H1 (cell line): ENCODE results near the gene LYVE1. TPM values are rescaled to one million over a fixed set of nuclear protein-coding genes. Genes with fewer than 3 reads are reported as not detected.

Source experiments
- CTCF ChIA-PET: fragments of 300-600 bp; sonication (Branson Sonifier 250); formaldehyde crosslinking; loops from one replicate; lab custom pipeline; 2021; ENCODE audit not compliant: partially characterized antibody; lab: Charles Lee
- POLR2A ChIA-PET: fragments of 300-600 bp; sonication (Branson Sonifier 250); formaldehyde crosslinking; loops from one replicate; lab custom pipeline; 2021; ENCODE audit warnings: inconsistent platforms; ENCODE audit not compliant: partially characterized antibody; lab: Charles Lee
- DNase-seq, 2 experiments: peaks; one replicate each; pipeline versions ENCODE4 v3.0.0 to v3.0.0-alpha.2; 2010 to 2022; ENCODE audit warnings: low spot score in 2 of 2, low read depth in 1 of 2, mixed read lengths in 1 of 2
- FAIRE-seq: peaks from 2 replicates; lab custom pipeline; 2011; peaks lifted over from hg19 to GRCh38; lab: Jason Lieb, UNC
- H2AFZ ChIP-seq: 2 replicates; pipeline ENCODE4 v1.8.1; 2012; ENCODE audit warnings: low read length, inconsistent platforms
- H2AK5ac ChIP-seq: 2 replicates; pipeline ENCODE4 v1.6.1; 2013; ENCODE audit warnings: low read depth, low read length
- H2BK120ac ChIP-seq: replicated peaks from 2 replicates; pipeline ENCODE3; 2013; ENCODE audit warnings: low read depth, low read length, inconsistent platforms
- H2BK12ac ChIP-seq: 2 replicates; pipeline ENCODE4 v1.6.1; 2013; ENCODE audit warnings: low read depth, low read length
- H2BK15ac ChIP-seq: 2 replicates; pipeline ENCODE4 v1.6.1; 2013; ENCODE audit warnings: low read length
- H2BK20ac ChIP-seq: 2 replicates; pipeline ENCODE4 v1.6.1; 2013; ENCODE audit warnings: low read length
- H2BK5ac ChIP-seq: 2 replicates; pipeline ENCODE4 v1.6.1; 2013; ENCODE audit warnings: low read depth, low read length
- H3K14ac ChIP-seq: 2 replicates; pipeline ENCODE4 v1.6.1; 2013; ENCODE audit warnings: inconsistent platforms; ENCODE audit not compliant: insufficient read length
- H3K18ac ChIP-seq: 2 replicates; pipeline ENCODE4 v1.6.1; 2013; ENCODE audit warnings: low read length; ENCODE audit errors: extremely low read depth
- H3K23ac ChIP-seq: 2 replicates; pipeline ENCODE4 v1.6.1; 2013; ENCODE audit warnings: inconsistent platforms; ENCODE audit not compliant: insufficient read length
- H3K23me2 ChIP-seq: 2 replicates; pipeline ENCODE4 v1.6.1; 2013; ENCODE audit warnings: low read depth, low read length
- H3K27ac ChIP-seq: 2 replicates; pipeline ENCODE4 v1.6.1; 2011; ENCODE audit warnings: low read depth, low read length, inconsistent platforms
- H3K27me3 ChIP-seq, 4 experiments: replicated peaks in 1 of 4; 1 replicate in 1 of 4; 2 replicates in 3 of 4; pipeline versions ENCODE4 v1.6.1 to v1.8.1; 2011 to 2013; ENCODE audit warnings: low read length in 3 of 4, mild to moderate bottlenecking in 3 of 4, inconsistent platforms in 2 of 4, mixed read lengths in 2 of 4, moderate library complexity in 1 of 4; ENCODE audit not compliant: control insufficient read depth in 3 of 4, insufficient read depth in 3 of 4; ENCODE audit errors: extremely low read depth in 1 of 4
- H3K36me3 ChIP-seq, 4 experiments: 2 replicates each; pipeline versions ENCODE4 v1.6.1 to v1.8.1; 2011 to 2013; ENCODE audit warnings: mild to moderate bottlenecking in 4 of 4, low read length in 3 of 4, moderate library complexity in 2 of 4, control low read depth in 1 of 4, inconsistent platforms in 1 of 4; ENCODE audit not compliant: insufficient read depth in 4 of 4, control insufficient read depth in 2 of 4
- H3K4ac ChIP-seq: replicated peaks from 2 replicates; pipeline ENCODE3; 2013; ENCODE audit warnings: low read length, low read depth, mixed read lengths, inconsistent platforms; ENCODE audit not compliant: insufficient read length
- H3K4me1 ChIP-seq, 4 experiments: replicated peaks in 1 of 4; 1 replicate in 1 of 4; 2 replicates in 3 of 4; pipeline versions ENCODE4 v1.6.1 to v1.8.1; 2011 to 2013; ENCODE audit warnings: low read length in 3 of 4, inconsistent platforms in 2 of 4, mixed read lengths in 1 of 4; ENCODE audit not compliant: insufficient read depth in 4 of 4, control insufficient read depth in 3 of 4
- H3K4me2 ChIP-seq, 2 experiments: 2 replicates each; pipeline versions ENCODE4 v1.6.1 to v1.8.1; 2011 to 2013; ENCODE audit warnings: low read depth in 2 of 2, low read length in 2 of 2, control low read depth in 1 of 2, inconsistent platforms in 1 of 2, mild to moderate bottlenecking in 1 of 2; ENCODE audit not compliant: insufficient read depth in 1 of 2
- H3K4me3 ChIP-seq, 4 experiments: fragments of 200-600, 300-600 bp in 1 of 4; sonication (generic), shearing (Covaris generic), sonication (Bioruptor Twin) in 1 of 4; 2 replicates each; pipeline versions ENCODE4 v1.5.1 to v1.8.1; 2011 to 2016; ENCODE audit warnings: low read length in 4 of 4, low read depth in 3 of 4, control low read depth in 2 of 4, inconsistent platforms in 2 of 4, mild to moderate bottlenecking in 2 of 4, mixed read lengths in 1 of 4, moderate library complexity in 1 of 4; ENCODE audit not compliant: insufficient read depth in 2 of 4; ENCODE audit errors: extremely low read depth in 1 of 4
- H3K56ac ChIP-seq: replicated peaks from 2 replicates; pipeline ENCODE3; 2013; ENCODE audit warnings: low read depth, mild to moderate bottlenecking, mixed read lengths, low read length, inconsistent platforms; ENCODE audit not compliant: insufficient read length
- H3K79me1 ChIP-seq: 2 replicates; pipeline ENCODE4 v1.6.1; 2013; ENCODE audit warnings: low read depth, low read length, control low read depth
- H3K79me2 ChIP-seq, 2 experiments: 2 replicates each; pipeline versions ENCODE4 v1.6.1 to v1.8.1; 2012 to 2013; ENCODE audit warnings: low read length in 2 of 2, mild to moderate bottlenecking in 2 of 2, inconsistent platforms in 1 of 2; ENCODE audit not compliant: insufficient read depth in 2 of 2, control insufficient read depth in 1 of 2
- H3K9ac ChIP-seq, 4 experiments: replicated peaks in 1 of 4; 1 replicate in 1 of 4; 2 replicates in 3 of 4; pipeline versions ENCODE4 v1.6.1 to v1.8.1; 2011 to 2013; ENCODE audit warnings: low read depth in 3 of 4, low read length in 3 of 4, control low read depth in 2 of 4, mild to moderate bottlenecking in 2 of 4, moderate library complexity in 2 of 4, inconsistent platforms in 1 of 4; ENCODE audit errors: extremely low read depth in 1 of 4
- H3K9me3 ChIP-seq, 2 experiments: 2 replicates each; pipeline versions ENCODE4 v1.6.1 to v1.8.1; 2012 to 2013; ENCODE audit warnings: mild to moderate bottlenecking in 2 of 2, moderate library complexity in 2 of 2, control low read depth in 1 of 2, inconsistent platforms in 1 of 2, low read depth in 1 of 2, low read length in 1 of 2, mixed read lengths in 1 of 2; ENCODE audit not compliant: insufficient read depth in 2 of 2
- H4K20me1 ChIP-seq, 2 experiments: replicated peaks in 1 of 2; 2 replicates each; pipeline versions ENCODE3 to v1.8.1; 2011 to 2013; ENCODE audit warnings: inconsistent platforms in 2 of 2, low read length in 2 of 2, mild to moderate bottlenecking in 1 of 2; ENCODE audit not compliant: insufficient read depth in 2 of 2, control insufficient read depth in 1 of 2
- H4K5ac ChIP-seq: 2 replicates; pipeline ENCODE4 v1.6.1; 2013; ENCODE audit warnings: low read length, low read depth, mixed read lengths, inconsistent platforms; ENCODE audit not compliant: insufficient read length
- H4K8ac ChIP-seq: 2 replicates; pipeline ENCODE4 v1.8.0; 2013; ENCODE audit warnings: mild to moderate bottlenecking, moderate library complexity, low read length, inconsistent platforms; ENCODE audit not compliant: insufficient read depth; ENCODE audit errors: extremely low read depth
- H4K91ac ChIP-seq: replicated peaks from 2 replicates; pipeline ENCODE3; 2013; ENCODE audit warnings: low read length, mixed read lengths, inconsistent platforms; ENCODE audit not compliant: insufficient read length
- BRCA1 ChIP-seq: IDR thresholded peaks from 2 replicates; pipeline ENCODE4 v1.6.1; 2012; ENCODE audit warnings: low read depth, low read length, improper control_type of control experiment
- CEBPB ChIP-seq: IDR thresholded peaks from 2 replicates; pipeline ENCODE4 v1.6.1; 2012; ENCODE audit warnings: low read depth, low read length
- CTBP2 ChIP-seq: IDR thresholded peaks from 2 replicates; pipeline ENCODE4 v1.7.0; 2011; ENCODE audit warnings: borderline replicate concordance, mild to moderate bottlenecking, moderate library complexity, mixed read lengths, low read length; ENCODE audit not compliant: insufficient read depth, insufficient read length
- E2F6 ChIP-seq: IDR thresholded peaks from 2 replicates; pipeline ENCODE4 v1.6.1; 2012; ENCODE audit warnings: inconsistent platforms
- EGR1 ChIP-seq: IDR thresholded peaks from 2 replicates; pipeline ENCODE4 v1.6.1; 2011; ENCODE audit warnings: low read depth, low read length, borderline replicate concordance
- GTF2F1 ChIP-seq: IDR thresholded peaks from 2 replicates; pipeline ENCODE4 v1.6.1; 2012; ENCODE audit warnings: low read depth, low read length, improper control_type of control experiment, borderline replicate concordance
- HDAC6 ChIP-seq: IDR thresholded peaks from one replicate; pipeline ENCODE4 v1.7.1; 2012; ENCODE audit warnings: low read depth, mild to moderate bottlenecking, inconsistent platforms, low read length, moderate library complexity
- JUND ChIP-seq: IDR thresholded peaks from 2 replicates; pipeline ENCODE4 v1.6.1; 2011; ENCODE audit warnings: mild to moderate bottlenecking, improper control_type of control experiment, low read length
- PHF8 ChIP-seq: fragments of 200-600 bp; sonication (generic); conservative IDR thresholded peaks from 2 replicates; pipeline ENCODE4 v1.7.1; 2012; ENCODE audit warnings: low read depth, mild to moderate bottlenecking, inconsistent platforms, low read length, moderate library complexity
- RFX5 ChIP-seq: IDR thresholded peaks from 2 replicates; pipeline ENCODE4 v1.6.1; 2011; ENCODE audit warnings: low read depth, low read length, improper control_type of control experiment, borderline replicate concordance
- SAP30 ChIP-seq: fragments of 300-600 bp; sonication (generic); IDR thresholded peaks from 2 replicates; pipeline ENCODE4 v1.7.1; 2012; ENCODE audit warnings: low read length, moderate library complexity, mild to moderate bottlenecking, inconsistent platforms; ENCODE audit not compliant: insufficient read depth, insufficient replicate concordance
- YY1 ChIP-seq: IDR thresholded peaks from 2 replicates; pipeline ENCODE4 v1.6.1; 2011; ENCODE audit warnings: low read depth, mild to moderate bottlenecking, low read length
- WGBS, 2 experiments: shearing (Covaris generic) in 1 of 2; methylation state at CpG; one replicate each; pipeline versions ENCODE4 v1.1.6 to v1.1.7; 2013 to 2015; ENCODE audit warnings: low lambda C conversion rate in 2 of 2, mixed read lengths in 2 of 2, inconsistent platforms in 1 of 2, low coverage in 1 of 2, missing lambda C conversion rate in 1 of 2; ENCODE audit not compliant: insufficient replicate concordance in 2 of 2, insufficient coverage in 1 of 2, insufficient read length in 1 of 2; ENCODE audit errors: extremely low coverage in 1 of 2, missing lambda C conversion rate in 1 of 2; 5-methylcytosine and 5-hydroxymethylcytosine counted together
- polyA plus RNA-seq, 7 experiments: library from polyadenylated mRNA; depleted of rRNA in 3 of 7; stranded (reverse) in 5 of 7; unstranded in 2 of 7; fragments of >200 nt in 5 of 7; fragments of 200-250 nt in 2 of 7; gene quantifications; 1 replicate in 5 of 7; 2 replicates in 1 of 7; 4 replicates in 1 of 7; pipeline versions ENCODE4 v1.2.1 to v1.2.3, GENCODE V29; 2011 to 2013; ENCODE audit warnings: missing spikeins in 2 of 7, mixed read lengths in 2 of 7
- total RNA-seq: library from RNA; stranded (reverse); fragmentation: NEBNext Ultra II Directional; extraction: Animal tissue kit (Norgen Biotek cat#: 25700); gene quantifications from 2 replicates; pipeline ENCODE4 v1.2.1, GENCODE V29; 2021
- TF ChIP-seq, protein P1 (sequence below): IDR thresholded peaks from 2 replicates; pipeline ENCODE4 v1.6.1; 2011; ENCODE audit warnings: low read depth, mild to moderate bottlenecking, low read length; ENCODE audit not compliant: insufficient read depth

LYVE1 gene
- total and polyA plus RNA-seq, 2 of the 8 experiments (the other 6 are each of a cell fraction or from before 2014, with no cell fraction given), result 0.09 TPM; not detected in 1

DNA sequence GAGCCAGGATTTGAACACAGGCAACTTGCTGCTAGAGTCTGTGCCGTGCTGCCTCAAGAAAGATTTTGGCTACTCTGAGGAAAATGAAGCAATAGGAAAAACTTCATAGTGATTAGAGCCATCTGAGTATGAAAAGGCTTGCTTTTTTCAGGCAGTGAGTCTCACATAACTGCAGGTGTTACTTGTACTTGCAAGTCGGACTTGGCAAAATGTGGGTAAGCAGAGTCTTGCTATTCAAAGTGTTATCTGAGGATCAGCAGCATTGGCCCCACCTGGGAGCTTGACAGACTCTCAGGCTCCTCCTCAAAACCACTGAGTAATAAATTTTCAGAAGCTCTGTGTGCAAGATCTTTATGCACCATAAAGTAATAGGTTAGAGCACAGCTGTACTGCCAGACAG lies 45.5 kb downstream of the LYVE1 start:
- Histone ChIP-seq H4K8ac (no peak overlapping the region), H3K23ac (no peak overlapping the region), H2BK20ac (no peak overlapping the region), H3K9me3 (no peaks in the 10 kb centered on the region), H2BK120ac (no peak overlapping the region), H3K27me3 (no peaks in the 10 kb centered on the region), H3K4ac (no peak overlapping the region), H3K56ac (no peak overlapping the region), H3K36me3 (peaks cover 0 to 8% (median 3%) of the 10 kb centered on the region in 4 experiments; a peak in 3 of 8 replicates), H3K4me3 (no peak overlapping the region), H3K79me2 (no peaks in the 10 kb centered on the region), H3K79me1 (no peaks in the 10 kb centered on the region), H4K91ac (no peak overlapping the region), H2BK5ac (no peak overlapping the region), H3K27ac (no peak overlapping the region), H3K23me2 (no peaks in the 10 kb centered on the region), H3K14ac (no peak overlapping the region), H2BK12ac (no peak overlapping the region), H3K9ac (no peak overlapping the region), H2AK5ac (no peak overlapping the region), H3K4me1 (no peaks in the 10 kb centered on the region), H2BK15ac (no peak overlapping the region), H3K4me2 (no peak overlapping the region), H2AFZ (no peak overlapping the region), H4K20me1 (no peaks in the 10 kb centered on the region), H3K18ac (no peak overlapping the region), H4K5ac (no peak overlapping the region)
- ChIA-PET POLR2A (no interaction called here), CTCF (interaction anchor here (1.2 kb wide), 2 partner anchors 10 to 71 kb away, joined by 4 to 5 read pairs; no protein-coding TSS in a partner anchor)
- no peak for FAIRE-seq
- no peak for DNase-seq
- 89% methylated on average over 2 of the region's 2 CpGs; no CpG with 5 or more reads in 1 of the 2 experiments for WGBS, 2 experiments
- TF ChIP-seq PHF8, result no peak
- TF ChIP-seq BRCA1, result no peak
- TF ChIP-seq CTBP2, result no peak
- TF ChIP-seq JUND, result no peak
- no peak for TF ChIP-seq GTF2F1
- TF ChIP-seq, protein P1, sequence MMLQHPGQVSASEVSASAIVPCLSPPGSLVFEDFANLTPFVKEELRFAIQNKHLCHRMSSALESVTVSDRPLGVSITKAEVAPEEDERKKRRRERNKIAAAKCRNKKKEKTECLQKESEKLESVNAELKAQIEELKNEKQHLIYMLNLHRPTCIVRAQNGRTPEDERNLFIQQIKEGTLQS, result no peak
- TF ChIP-seq YY1, result no peak
- TF ChIP-seq HDAC6, result no peak
- no peak for TF ChIP-seq RFX5
- no peak for TF ChIP-seq E2F6
- no peak for TF ChIP-seq CEBPB
- no peak for TF ChIP-seq EGR1
- no peak for TF ChIP-seq SAP30
